Neural cell (in vitro differentiated cells): Measurements from ENCODE around the gene ZBP1. TPM values are rescaled to one million over a fixed set of nuclear protein-coding genes. Genes with fewer than 3 reads are reported as not detected.

Source experiments
- H2AFZ ChIP-seq: fragments of 200-600, 300-800 bp; sonication (generic), shearing (Covaris generic); 2 replicates; pipeline ENCODE4 v1.6.0; 2014; ENCODE audit warnings: low read depth, mild to moderate bottlenecking, antibody characterized with exemption, low read length, moderate library complexity
- H3F3A ChIP-seq: fragments of 200-600 bp; shearing (Covaris generic); 2 replicates; pipeline ENCODE4 v1.6.1; 2016; ENCODE audit warnings: mild to moderate bottlenecking, moderate library complexity, mixed read lengths, antibody characterized with exemption, low read length; ENCODE audit not compliant: insufficient read depth, poor library complexity, severe bottlenecking
- H3K27ac ChIP-seq: fragments of 200-600, 300-800 bp; sonication (generic), shearing (Covaris generic); 2 replicates; pipeline ENCODE4 v1.5.1; 2014; ENCODE audit warnings: mild to moderate bottlenecking, low read length, moderate library complexity
- H3K27me3 ChIP-seq: fragments of 300-800, 200-600 bp; sonication (generic), shearing (Covaris generic); 2 replicates; pipeline ENCODE4 v1.6.0; 2014; ENCODE audit warnings: mild to moderate bottlenecking, low read depth, low read length, moderate library complexity; ENCODE audit not compliant: insufficient read depth
- H3K36me3 ChIP-seq: fragments of 300-800, 200-600 bp; sonication (generic), shearing (Covaris generic); 2 replicates; pipeline ENCODE4 v1.5.1; 2014; ENCODE audit warnings: mild to moderate bottlenecking, antibody characterized with exemption, low read length, moderate library complexity; ENCODE audit not compliant: insufficient read depth
- H3K4me2 ChIP-seq: fragments of 300-800, 200-600 bp; sonication (generic), shearing (Covaris generic); 2 replicates; pipeline ENCODE4 v1.6.0; 2014; ENCODE audit warnings: mild to moderate bottlenecking, low read length
- H3K4me3 ChIP-seq: fragments of 300-800, 200-600 bp; sonication (generic), shearing (Covaris generic); 2 replicates; pipeline ENCODE4 v1.5.1; 2014; ENCODE audit warnings: mild to moderate bottlenecking, low read length, moderate library complexity
- H3K79me2 ChIP-seq: fragments of 200-600 bp; shearing (Covaris generic); replicated peaks from 2 replicates; pipeline ENCODE4 v1.6.0; 2014; ENCODE audit warnings: mild to moderate bottlenecking, low read length, moderate library complexity; ENCODE audit not compliant: insufficient read depth
- H3K9ac ChIP-seq: fragments of 300-800, 200-600 bp; sonication (generic), shearing (Covaris generic); 2 replicates; pipeline ENCODE4 v1.6.1; 2016; ENCODE audit warnings: mild to moderate bottlenecking, low read length, mixed read lengths
- H3K9me2 ChIP-seq: fragments of 200-600 bp; shearing (Covaris generic); 2 replicates; pipeline ENCODE4 v1.6.1; 2016; ENCODE audit warnings: mild to moderate bottlenecking, low read length, mixed read lengths; ENCODE audit not compliant: insufficient read depth
- H3K9me3 ChIP-seq: fragments of 200-600, 300-800 bp; sonication (generic), shearing (Covaris generic); 2 replicates; pipeline ENCODE4 v1.6.1; 2016; ENCODE audit warnings: mild to moderate bottlenecking, mixed run types, low read length, moderate library complexity, mixed read lengths
- H4K20me1 ChIP-seq: fragments of 200-600 bp; shearing (Covaris generic); 2 replicates; pipeline ENCODE4 v1.6.1; 2016; ENCODE audit warnings: mild to moderate bottlenecking, mixed run types; ENCODE audit not compliant: insufficient read depth
- CTCF ChIP-seq: fragments of 450-650 bp; IDR thresholded peaks from 2 replicates; pipeline ENCODE4 v1.5.1; 2014; ENCODE audit warnings: antibody characterized with exemption, mild to moderate bottlenecking, moderate library complexity; ENCODE audit not compliant: poor library complexity, severe bottlenecking
- EP300 ChIP-seq: fragments of 450-650 bp; conservative IDR thresholded peaks from 2 replicates; pipeline ENCODE4 v1.6.1; 2014; ENCODE audit warnings: antibody characterized with exemption, mild to moderate bottlenecking, moderate library complexity; ENCODE audit not compliant: poor library complexity, severe bottlenecking
- EZH2 ChIP-seq: fragments of 200-600, 300-800 bp; shearing (Covaris generic), sonication (generic); IDR thresholded peaks from 2 replicates; pipeline ENCODE4 v1.6.1; 2014; ENCODE audit warnings: antibody characterized with exemption, low read length, borderline replicate concordance, mild to moderate bottlenecking; ENCODE audit not compliant: insufficient read depth, poor library complexity, severe bottlenecking
- MXI1 ChIP-seq: fragments of 450-650 bp; conservative IDR thresholded peaks from 2 replicates; pipeline ENCODE4 v1.6.1; 2014; ENCODE audit warnings: antibody characterized with exemption, mild to moderate bottlenecking; ENCODE audit not compliant: poor library complexity, severe bottlenecking
- POLR2AphosphoS5 ChIP-seq: IDR thresholded peaks from 2 replicates; pipeline ENCODE4 v1.6.1; 2012
- RAD21 ChIP-seq: fragments of 450-650 bp; conservative IDR thresholded peaks from 2 replicates; pipeline ENCODE4 v1.6.1; 2014; ENCODE audit warnings: antibody characterized with exemption, mild to moderate bottlenecking, moderate library complexity
- REST ChIP-seq: IDR thresholded peaks from 2 replicates; pipeline ENCODE4 v1.6.1; 2012; ENCODE audit warnings: borderline replicate concordance
- SMC3 ChIP-seq: fragments of 450-650 bp; conservative IDR thresholded peaks from 2 replicates; pipeline ENCODE4 v1.6.1; 2014; ENCODE audit warnings: antibody characterized with exemption, mild to moderate bottlenecking, moderate library complexity; ENCODE audit not compliant: poor library complexity
- TAF1 ChIP-seq: IDR thresholded peaks from 2 replicates; pipeline ENCODE4 v1.6.1; 2012; ENCODE audit warnings: low read depth
- polyA plus RNA-seq: library from polyadenylated mRNA; depleted of rRNA; stranded (reverse); fragments of >200 nt; gene quantifications from 2 replicates; pipeline ENCODE4 v1.2.3, GENCODE V29; 2014

Gene ZBP1
- polyA plus RNA-seq, 1 donor from 2014 or later, result not detected

DNA sequence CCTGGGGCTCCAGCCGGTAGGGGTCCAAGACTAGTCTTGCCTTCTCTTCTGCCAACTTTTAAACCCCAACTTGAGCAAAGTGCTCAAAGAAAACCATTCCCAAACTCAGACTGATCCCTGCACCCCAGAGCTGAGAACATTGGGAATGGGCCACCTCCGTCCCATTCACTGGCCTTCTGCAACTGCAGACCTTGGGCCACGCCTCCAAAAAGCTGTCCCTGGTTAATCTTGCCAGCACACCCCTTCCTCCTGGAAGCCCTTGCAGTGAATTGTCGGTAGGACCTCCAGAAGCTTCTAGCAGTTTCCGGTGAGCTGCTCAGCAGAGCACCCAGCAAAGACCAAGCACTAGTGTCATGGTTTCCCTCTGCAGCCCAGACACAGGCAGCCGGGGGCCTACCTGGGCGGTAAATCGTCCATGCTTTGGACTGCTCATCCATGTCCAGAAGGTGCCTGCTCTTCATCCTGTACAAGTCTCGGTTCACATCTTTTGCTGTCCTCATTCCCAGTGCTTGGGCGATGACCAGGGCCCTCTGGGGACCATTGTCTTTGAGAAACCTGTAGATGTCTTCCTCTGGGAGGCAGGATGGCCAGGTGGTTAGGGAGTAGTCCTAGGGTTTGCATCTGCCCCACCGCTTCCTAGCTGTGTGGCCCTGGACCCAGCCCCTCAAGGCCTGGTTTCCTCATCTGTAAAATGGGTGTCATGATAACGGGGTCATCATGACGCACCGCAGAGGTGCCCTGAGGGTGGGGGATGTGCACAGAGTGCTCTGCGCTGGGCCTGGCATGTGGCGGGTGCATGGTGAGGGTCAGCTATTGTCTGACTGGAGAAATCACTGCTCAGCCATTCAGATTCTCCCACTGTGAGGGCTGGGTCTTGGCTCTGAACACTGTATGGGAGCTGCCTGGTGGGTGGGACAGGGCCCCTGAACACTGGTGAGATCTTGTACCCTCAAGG lies 5.5 kb downstream of the ZBP1 start:
- TF ChIP-seq SMC3, result no peak
- TF ChIP-seq CTCF, result no peak
- TF ChIP-seq REST, result no peak
- no peak for TF ChIP-seq EP300
- TF ChIP-seq EZH2, result no peak
- H3K4me2 ChIP-seq, result no peak overlapping the region
- no peaks in the 10 kb centered on the region for H3K9me2 ChIP-seq
- H3K36me3 ChIP-seq, result no peaks in the 10 kb centered on the region
- H4K20me1 ChIP-seq, result no peaks in the 10 kb centered on the region
- H3K9ac ChIP-seq, result no peak overlapping the region
- H3K79me2 ChIP-seq, result no peaks in the 10 kb centered on the region
- H3K9me3 ChIP-seq, result no peaks in the 10 kb centered on the region
- H3F3A ChIP-seq, result no peaks in the 10 kb centered on the region
- no peak overlapping the region for H3K27ac ChIP-seq
- no peak overlapping the region for H3K4me3 ChIP-seq
- no peak overlapping the region for H2AFZ ChIP-seq
- H3K27me3 ChIP-seq, result no peaks in the 10 kb centered on the region

DNA sequence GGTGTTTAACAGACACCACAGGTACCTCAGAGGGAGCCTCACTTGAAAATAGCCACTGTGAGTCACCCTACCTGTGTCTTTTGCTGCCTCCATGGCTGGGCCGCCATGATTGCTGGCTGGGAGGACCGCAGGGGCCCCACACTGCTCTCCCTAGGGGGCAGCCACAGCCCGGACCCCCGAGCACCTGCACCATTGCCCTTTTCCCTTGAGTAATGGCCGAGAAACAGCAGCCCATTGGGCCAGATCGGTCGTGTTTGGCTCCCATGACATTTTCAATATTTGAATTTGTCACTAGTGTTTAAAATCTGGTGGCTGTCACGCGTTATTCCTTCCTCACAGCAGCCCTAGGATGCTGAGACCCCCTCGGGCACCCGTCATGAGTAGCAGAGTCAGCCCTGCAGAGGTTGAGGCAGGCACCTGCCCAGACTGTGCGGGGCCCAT lies 6.7 kb downstream of the ZBP1 start:
- H4K20me1 ChIP-seq, result no peaks in the 10 kb centered on the region
- no peaks in the 10 kb centered on the region for H3K36me3 ChIP-seq
- H3K9me3 ChIP-seq, result no peaks in the 10 kb centered on the region
- no peaks in the 10 kb centered on the region for H3K9me2 ChIP-seq
- no peaks in the 10 kb centered on the region for H3K27me3 ChIP-seq
- H3F3A ChIP-seq, result no peaks in the 10 kb centered on the region
- no peak overlapping the region for H2AFZ ChIP-seq
- H3K4me2 ChIP-seq, result no peak overlapping the region
- H3K4me3 ChIP-seq, result no peak overlapping the region
- H3K27ac ChIP-seq, result no peak overlapping the region
- no peaks in the 10 kb centered on the region for H3K79me2 ChIP-seq
- no peak overlapping the region for H3K9ac ChIP-seq
- TF ChIP-seq SMC3 (no peak), EP300 (no peak), POLR2AphosphoS5 (no peak), CTCF (no peak), MXI1 (no peak), RAD21 (no peak), REST (no peak), TAF1 (no peak), EZH2 (no peak)
